NT2/D1 (cell line): ENCODE results near the gene GTF2F1.

ENCODE experiments used
- DNase-seq: peaks from one replicate; pipeline ENCODE4 v3.0.0-alpha.2; 2011; ENCODE audit warnings: low read depth, low spot score
- H3K27me3 ChIP-seq: 2 replicates; pipeline ENCODE4 v1.6.0; 2011; ENCODE audit warnings: mild to moderate bottlenecking; ENCODE audit not compliant: insufficient read length, insufficient read depth
- H3K36me3 ChIP-seq: 2 replicates; pipeline ENCODE4 v1.6.1; 2011; ENCODE audit warnings: mild to moderate bottlenecking, low read length, mixed read lengths; ENCODE audit not compliant: insufficient read depth, insufficient read length
- H3K4me1 ChIP-seq: 2 replicates; pipeline ENCODE4 v1.5.1; 2011; ENCODE audit not compliant: insufficient read depth, insufficient read length
- H3K4me3 ChIP-seq: 2 replicates; pipeline ENCODE4 v1.5.1; 2011; ENCODE audit warnings: low read depth; ENCODE audit not compliant: insufficient read length
- H3K9ac ChIP-seq: 2 replicates; pipeline ENCODE4 v1.6.0; 2011; ENCODE audit warnings: low read depth; ENCODE audit not compliant: insufficient read length
- H3K9me3 ChIP-seq: 2 replicates; pipeline ENCODE4 v1.5.1; 2011; ENCODE audit warnings: mild to moderate bottlenecking, low read length; ENCODE audit not compliant: insufficient read depth
- SUZ12 ChIP-seq: IDR thresholded peaks from 2 replicates; pipeline ENCODE4 v1.6.1; 2011; ENCODE audit not compliant: insufficient read length, insufficient read depth; ENCODE audit errors: extremely low read depth
- YY1 ChIP-seq: IDR thresholded peaks from 2 replicates; pipeline ENCODE4 v1.6.1; 2011; ENCODE audit not compliant: insufficient read length, insufficient read depth
- ZNF274 ChIP-seq: IDR thresholded peaks from 2 replicates; pipeline ENCODE4 v1.6.1; 2011; ENCODE audit warnings: mild to moderate bottlenecking, low read depth, low read length

The GTF2F1 gene

DNA sequence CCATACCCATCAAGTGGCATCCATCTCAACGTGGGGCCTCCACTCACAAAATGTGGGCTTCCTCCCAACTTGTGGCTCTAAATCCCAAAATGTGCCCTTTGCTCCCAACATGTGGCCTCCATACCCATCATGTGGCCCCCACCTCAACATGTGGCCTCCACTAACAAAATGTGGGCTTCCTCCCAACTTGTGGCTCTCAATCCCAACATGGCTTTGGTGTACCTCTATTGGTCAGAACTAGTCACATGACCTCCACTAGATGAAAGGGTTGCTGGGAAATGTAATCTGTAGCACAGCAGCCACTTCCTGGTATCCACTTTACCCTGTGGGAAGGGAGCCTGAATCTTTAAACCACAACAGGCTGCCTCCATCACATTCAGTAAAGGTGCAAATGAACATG, 49.5 kb downstream of the GTF2F1 start:
- H3K9ac ChIP-seq, result no peak overlapping the region
- H3K27me3 ChIP-seq, result no peaks in the 10 kb centered on the region
- DNase-seq, result no peak
- TF ChIP-seq ZNF274 (no peak), YY1 (no peak), SUZ12 (no peak)
- H3K4me1 ChIP-seq, result no peaks in the 10 kb centered on the region
- H3K9me3 ChIP-seq, result peaks cover 8% of the 10 kb centered on the region; the same call in 1 of the 2 replicates
- no peaks in the 10 kb centered on the region for H3K36me3 ChIP-seq
- H3K4me3 ChIP-seq, result no peak overlapping the region

DNA sequence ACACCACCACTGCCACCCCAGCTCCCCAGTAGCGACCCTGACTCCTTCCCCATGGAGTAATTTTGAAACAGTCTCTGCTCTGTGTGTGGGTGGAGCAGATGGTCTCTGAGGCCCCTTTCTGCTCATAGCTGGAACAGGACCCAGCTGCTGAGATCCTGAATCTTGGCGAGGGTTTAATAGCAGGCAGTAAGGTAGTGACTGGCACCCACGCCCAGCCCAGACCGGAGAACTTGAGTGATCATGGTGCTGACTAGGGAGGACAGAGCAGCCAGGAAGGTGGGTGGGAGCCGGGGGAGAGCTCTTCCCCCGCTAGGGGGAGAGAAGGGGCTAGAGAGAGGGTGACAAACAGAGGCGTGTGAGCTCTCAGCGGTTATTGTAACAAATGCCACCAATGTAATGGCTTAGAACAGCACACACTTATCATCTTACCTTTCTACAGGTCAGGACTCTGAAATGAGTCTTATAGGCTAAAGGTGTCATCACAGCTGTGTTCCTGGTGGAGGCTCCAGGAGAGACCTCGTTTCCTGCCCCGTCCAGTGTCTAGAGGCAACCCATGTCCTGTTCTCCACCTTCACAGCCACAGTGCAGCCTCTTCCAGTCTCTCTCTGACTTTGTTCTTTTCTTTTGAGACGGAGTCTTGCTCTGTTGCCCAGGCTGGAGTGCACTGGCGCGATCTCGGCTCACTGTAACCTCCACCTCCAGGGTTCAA, 52.3 kb downstream of the GTF2F1 start:
- TF ChIP-seq YY1, result no peak
- no peak for TF ChIP-seq ZNF274
- TF ChIP-seq SUZ12, result no peak
- no peak overlapping the region for H3K4me3 ChIP-seq
- H3K36me3 ChIP-seq, result no peaks in the 10 kb centered on the region
- peaks cover 8% of the 10 kb centered on the region; the same call in 1 of the 2 replicates for H3K9me3 ChIP-seq
- no peaks in the 10 kb centered on the region for H3K27me3 ChIP-seq
- H3K9ac ChIP-seq, result no peak overlapping the region
- no peaks in the 10 kb centered on the region for H3K4me1 ChIP-seq
- no peak for DNase-seq

DNA sequence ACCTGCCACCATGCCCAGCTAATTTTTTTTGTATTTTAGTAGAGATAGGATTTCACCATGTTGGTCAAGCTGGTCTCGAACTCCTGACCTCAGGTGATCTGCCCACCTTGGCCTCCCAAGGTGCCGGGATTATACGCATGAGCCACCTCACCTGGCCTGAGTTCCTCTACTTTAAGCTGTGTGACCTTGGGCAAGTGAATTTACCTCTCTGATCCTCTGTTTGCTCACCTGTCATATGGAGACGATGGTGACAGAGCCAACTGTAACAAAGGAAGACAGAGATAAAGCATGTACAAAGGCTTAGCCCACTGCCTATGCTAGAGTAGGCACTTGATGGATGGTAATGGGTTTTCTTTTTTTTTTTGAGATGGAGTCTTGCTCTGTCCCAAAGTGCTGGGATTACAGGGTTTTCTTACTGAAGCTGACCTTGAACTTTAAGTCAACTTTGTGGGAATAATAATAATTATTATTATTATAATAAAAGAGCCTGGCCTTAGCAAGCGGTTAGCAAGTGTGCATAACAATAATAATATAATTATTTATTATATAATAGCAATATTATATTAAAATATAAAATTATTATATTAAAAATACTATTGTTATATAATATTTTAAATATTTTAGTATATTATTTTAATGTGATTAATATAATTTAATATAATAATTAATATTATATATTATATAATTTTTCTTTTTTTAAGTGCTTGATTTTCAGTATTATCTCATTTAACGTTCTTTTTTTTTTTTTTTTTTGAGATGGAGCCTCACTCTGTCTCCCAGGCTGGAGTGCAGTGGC, 58.3 kb downstream of the GTF2F1 start:
- Histone ChIP-seq H3K9ac (no peak overlapping the region), H3K4me1 (peaks cover 6% of the 10 kb centered on the region), H3K27me3 (no peaks in the 10 kb centered on the region), H3K36me3 (no peaks in the 10 kb centered on the region), H3K9me3 (no peaks in the 10 kb centered on the region), H3K4me3 (no peak overlapping the region)
- TF ChIP-seq ZNF274, result no peak
- TF ChIP-seq SUZ12, result no peak
- TF ChIP-seq YY1, result no peak
- DNase-seq, result no peak

DNA sequence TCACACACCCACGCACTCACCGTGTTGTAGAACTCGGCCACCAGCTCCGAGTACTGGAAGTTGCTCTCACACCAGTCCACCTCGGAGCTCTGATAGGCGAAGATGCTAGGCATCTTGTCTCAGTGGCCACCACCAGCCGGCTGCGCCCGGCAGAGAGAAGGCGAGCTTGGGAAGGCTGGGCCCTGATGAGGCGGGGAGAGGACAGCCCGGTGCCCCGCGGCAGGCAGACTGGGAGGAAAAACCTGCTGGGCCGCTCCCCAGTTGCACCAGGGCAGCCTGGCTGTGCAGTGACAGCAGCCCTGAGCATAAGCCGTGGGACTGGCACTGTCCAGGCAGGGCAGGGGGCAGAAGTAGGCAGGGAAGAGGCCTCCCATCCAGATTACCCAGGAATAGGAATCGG, 59.5 kb downstream of the GTF2F1 start, which contains the start of gene ACER1:
TSS of gene ACER1 (minus strand) at position 174 of the 400 bp plus-strand sequence. CDS start at position 113, 61 bp downstream.
- H3K4me1 ChIP-seq, result peaks cover 6% of the 10 kb centered on the region
- DNase-seq, result no peak
- H3K27me3 ChIP-seq, result no peaks in the 10 kb centered on the region
- no peaks in the 10 kb centered on the region for H3K36me3 ChIP-seq
- no peak within 1 kb of the TSS for H3K9ac ChIP-seq
- no peak within 1 kb of the TSS for H3K4me3 ChIP-seq
- no peak for TF ChIP-seq SUZ12
- no peak for TF ChIP-seq ZNF274
- no peak for TF ChIP-seq YY1
- H3K9me3 ChIP-seq, result no peaks in the 10 kb centered on the region
